Islet of Langerhans (tissue), 1 donor: Measurements from ENCODE around the gene FBXL2.
"Not testable (repeated sequence)": the region's sequence is repeated elsewhere in the genome, so short reads cannot be mapped to it uniquely, and the experiment has no call there.

Source experiments
- FAIRE-seq: peaks from one replicate; lab custom pipeline; 2011; peaks lifted over from hg19 to GRCh38; lab: Jason Lieb, UNC

FBXL2 gene

GRCh38 chr3:33317963-33318709 is 40.9 kb downstream of the FBXL2 start:
- no peak for FAIRE-seq

- no peak for FAIRE-seq
Measured at GRCh38 chr3:33318710-33319380, 41.6 kb downstream of the FBXL2 start.

- peak; percentile 13 for FAIRE-seq
Measured at GRCh38 chr3:33322412-33322811, 45.2 kb downstream of the FBXL2 start.

- no peak for FAIRE-seq
Measured at GRCh38 chr3:33331414-33331813, 54.2 kb downstream of the FBXL2 start.

- no peak for FAIRE-seq
Measured at GRCh38 chr3:33334364-33334763, 57.1 kb downstream of the FBXL2 start.

- not testable (repeated sequence) for FAIRE-seq
Measured at GRCh38 chr3:33338936-33339465, 61.8 kb downstream of the FBXL2 start.

GRCh38 chr3:33339758-33340157 is 62.5 kb downstream of the FBXL2 start:
- FAIRE-seq = no peak

- peak; percentile 89 for FAIRE-seq
Measured at GRCh38 chr3:33355611-33356010, 78.4 kb downstream of the FBXL2 start.

GRCh38 chr3:33358172-33358781 is 81.0 kb downstream of the FBXL2 start:
- FAIRE-seq = no peak

GRCh38 chr3:33360136-33360825 is 83.0 kb downstream of the FBXL2 start:
- FAIRE-seq = no peak

GRCh38 chr3:33363113-33363800 is 86.0 kb downstream of the FBXL2 start:
- no peak for FAIRE-seq

GRCh38 chr3:33364060-33364459 is 86.8 kb downstream of the FBXL2 start:
- no peak for FAIRE-seq

- FAIRE-seq = no peak
Measured at GRCh38 chr3:33364531-33365128, 87.4 kb downstream of the FBXL2 start.

- peak; percentile 77 for FAIRE-seq
Measured at GRCh38 chr3:33372218-33373081, 95.2 kb downstream of the FBXL2 start.

- FAIRE-seq = no peak
Measured at GRCh38 chr3:33373082-33373437, 95.8 kb downstream of the FBXL2 start.

GRCh38 chr3:33377489-33377888 is 100.2 kb downstream of the FBXL2 start:
- FAIRE-seq = no peak

- FAIRE-seq = no peak
Measured at GRCh38 chr3:33377931-33378330, 100.7 kb downstream of the FBXL2 start.

- no peak for FAIRE-seq
Measured at GRCh38 chr3:33380653-33381052, 103.4 kb downstream of the FBXL2 start.

GRCh38 chr3:33383951-33384350 is 106.7 kb downstream of the FBXL2 start:
- FAIRE-seq = no peak

GRCh38 chr3:33385423-33385822 is 108.2 kb downstream of the FBXL2 start:
- no peak for FAIRE-seq

- FAIRE-seq = no peak
Measured at GRCh38 chr3:33386631-33387030, 109.4 kb downstream of the FBXL2 start.
